Activated CD8-positive, alpha-beta memory T cell treated with anti-CD3 and anti-CD28 coated beads, Interleukin-2, amount 50 U/mL, for 1 hour (primary cell): ENCODE measurements around the gene CNKSR3.
"Not testable (repeated sequence)": the region's sequence is repeated elsewhere in the genome, so short reads cannot be mapped to it uniquely, and the experiment has no call there.

Source experiments
- DNase-seq: peaks from one replicate; pipeline ENCODE4 v3.0.0-alpha.2; 2020; ENCODE audit errors: extremely low read depth

The CNKSR3 gene

GRCh38 chr6:154510144-154510905 is at the start of gene CNKSR3:
Gene CNKSR3, minus strand, starts transcription at chr6:154510685. Its CDS starts 571 bp downstream, at chr6:154510114.
- no peak for DNase-seq

DNA sequence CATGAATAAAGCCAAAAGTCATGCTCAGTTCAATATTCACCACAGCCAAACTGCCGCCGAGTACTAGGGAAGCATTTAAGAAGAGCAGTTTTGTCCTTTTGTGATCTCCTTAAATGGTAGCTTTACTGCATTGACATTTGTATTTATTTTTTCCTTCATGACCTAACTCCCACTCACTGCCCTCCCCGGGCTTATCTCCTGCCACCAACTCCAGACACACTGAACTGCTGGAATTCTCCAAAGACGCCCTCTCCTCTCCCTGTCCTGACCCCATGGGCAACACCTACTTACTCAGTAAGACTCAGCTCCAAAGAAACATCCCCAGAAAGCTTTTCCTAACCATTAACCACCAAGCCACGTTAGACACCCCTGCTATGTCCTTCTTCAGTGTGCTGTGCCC is 48.5 kb upstream of the CNKSR3 start:
- DNase-seq: no peak

GRCh38 chr6:154558513-154558912 is 48.0 kb upstream of the CNKSR3 start:
- no peak for DNase-seq

GRCh38 chr6:154555073-154555677 is 44.7 kb upstream of the CNKSR3 start:
- DNase-seq: no peak

DNA sequence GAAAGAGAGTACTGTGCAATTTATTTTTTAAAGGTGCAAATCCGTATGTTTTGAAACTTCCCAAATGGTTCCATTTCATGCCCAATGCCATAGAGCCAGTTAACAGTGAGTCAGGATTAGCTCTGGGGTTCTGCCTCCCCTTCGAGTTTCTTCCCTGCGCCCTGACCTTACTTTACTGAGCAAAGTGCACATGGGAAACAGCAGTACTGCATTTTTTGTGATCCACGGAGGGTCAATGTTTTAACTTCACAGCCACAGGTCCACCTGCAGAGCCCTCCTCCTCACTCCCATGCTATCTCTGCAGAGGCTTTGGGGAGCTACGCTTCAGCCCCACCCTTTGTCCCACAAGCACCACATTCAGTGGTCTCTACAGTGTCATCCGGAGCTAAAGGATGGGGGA is 44.0 kb upstream of the CNKSR3 start:
- DNase-seq: no peak

DNA sequence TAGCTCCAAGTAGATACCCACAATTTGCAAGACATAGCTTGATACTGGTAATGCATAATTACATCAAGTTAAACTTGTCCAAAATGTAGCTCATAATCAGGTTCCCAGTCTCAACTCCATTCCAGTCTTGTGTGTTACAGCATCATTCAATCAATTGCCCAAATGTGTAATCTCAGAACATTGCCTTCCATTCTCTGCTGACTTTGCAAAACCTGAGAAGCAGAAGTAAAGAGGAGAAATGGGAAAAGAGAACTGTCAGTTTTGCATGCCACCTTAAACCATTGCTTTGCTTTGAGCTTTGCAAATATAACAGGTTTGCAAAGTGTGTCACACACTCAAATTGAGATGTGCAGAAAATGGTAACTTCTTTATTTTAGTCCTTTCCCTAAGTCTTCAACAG is 40.3 kb upstream of the CNKSR3 start:
- DNase-seq: no peak

DNA sequence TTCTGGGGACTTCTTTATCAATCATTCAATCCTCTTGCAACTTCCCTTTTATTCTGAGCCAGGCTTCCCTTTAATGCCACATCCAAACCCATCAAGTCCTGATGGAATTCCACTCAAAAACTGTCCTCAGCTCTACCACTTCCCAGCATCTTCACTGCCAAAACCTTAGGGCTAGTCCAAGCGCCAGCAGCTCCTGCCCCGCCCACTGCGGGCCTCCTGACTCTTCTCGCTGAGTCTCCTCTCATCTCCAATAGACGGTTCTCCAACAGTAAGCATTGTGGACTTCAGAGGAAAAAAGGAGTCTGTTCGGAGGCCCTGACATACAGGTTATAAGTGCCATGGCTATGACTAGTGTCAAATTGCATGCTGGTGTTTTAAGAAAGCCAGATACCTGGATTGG is 38.7 kb upstream of the CNKSR3 start:
- no peak for DNase-seq

GRCh38 chr6:154548130-154548830 is 37.8 kb upstream of the CNKSR3 start:
- no peak for DNase-seq

DNA sequence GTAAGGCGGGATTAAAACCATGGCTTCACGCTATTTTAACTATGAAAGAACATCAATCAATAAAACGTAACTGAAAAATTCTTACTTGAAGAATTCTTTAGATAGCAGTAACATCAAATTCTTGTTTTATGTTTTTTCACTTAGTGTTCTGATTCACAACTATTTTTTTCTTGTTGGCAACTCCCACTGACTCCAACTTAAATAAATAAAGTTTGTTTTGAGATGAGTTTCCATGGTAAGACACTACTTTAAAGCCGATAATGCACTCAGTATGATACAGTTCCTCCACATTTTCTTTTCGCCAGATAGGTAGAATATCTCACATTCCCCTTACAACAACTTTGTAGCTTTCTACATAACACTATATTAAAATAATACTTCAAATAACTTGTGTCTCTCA is 33.1 kb upstream of the CNKSR3 start:
- no peak for DNase-seq

DNA sequence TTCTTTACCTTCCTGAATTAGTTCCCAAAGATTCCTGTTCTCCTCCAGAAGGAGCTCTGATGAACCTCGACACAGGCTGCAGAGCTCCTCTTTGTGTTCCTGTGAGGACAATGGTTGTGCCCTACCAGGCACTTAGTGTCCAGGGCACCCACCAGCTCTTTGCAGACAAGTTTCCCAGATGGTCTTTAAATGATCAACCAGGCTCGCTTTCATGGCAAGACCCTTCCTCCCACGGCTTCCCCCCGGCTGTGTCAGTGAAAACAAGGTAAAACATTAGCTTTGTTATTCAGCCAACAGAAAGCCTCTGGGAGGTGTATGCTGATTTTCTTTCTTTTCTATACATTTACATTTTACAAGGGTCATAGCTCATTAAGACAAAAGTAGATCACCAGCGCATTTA is 32.3 kb upstream of the CNKSR3 start:
- DNase-seq: no peak

GRCh38 chr6:154541837-154542236 is 31.4 kb upstream of the CNKSR3 start:
- DNase-seq: not testable (repeated sequence)

- DNase-seq: no peak
Measured at GRCh38 chr6:154539593-154540269, 29.2 kb upstream of the CNKSR3 start.

GRCh38 chr6:154538640-154539191 is 28.2 kb upstream of the CNKSR3 start:
- DNase-seq: no peak

- no peak for DNase-seq
Measured at GRCh38 chr6:154537511-154538325, 27.2 kb upstream of the CNKSR3 start.

DNA sequence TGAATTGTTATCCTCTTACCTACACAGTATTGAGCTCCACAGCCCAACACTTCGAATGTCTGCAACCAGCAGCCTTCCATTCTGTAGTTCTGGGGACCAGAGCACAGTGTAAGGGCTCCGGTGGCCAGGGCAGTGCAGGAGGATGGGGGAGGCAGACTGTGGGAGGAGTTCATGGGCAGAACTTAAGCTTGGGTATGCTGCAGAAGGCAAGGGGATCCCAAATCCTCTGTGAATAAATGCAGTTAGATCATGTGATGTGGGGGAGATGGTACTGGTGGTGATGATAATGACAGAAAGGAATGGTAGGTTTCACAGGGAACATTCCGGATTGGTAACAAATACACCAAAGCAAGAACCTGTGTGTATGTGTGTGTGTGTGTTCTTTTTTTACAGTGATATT is 26.5 kb upstream of the CNKSR3 start:
- no peak for DNase-seq

GRCh38 chr6:154536255-154536654 is 25.8 kb upstream of the CNKSR3 start:
- DNase-seq: no peak

- DNase-seq: no peak
Measured at GRCh38 chr6:154535851-154536250, 25.4 kb upstream of the CNKSR3 start.

DNA sequence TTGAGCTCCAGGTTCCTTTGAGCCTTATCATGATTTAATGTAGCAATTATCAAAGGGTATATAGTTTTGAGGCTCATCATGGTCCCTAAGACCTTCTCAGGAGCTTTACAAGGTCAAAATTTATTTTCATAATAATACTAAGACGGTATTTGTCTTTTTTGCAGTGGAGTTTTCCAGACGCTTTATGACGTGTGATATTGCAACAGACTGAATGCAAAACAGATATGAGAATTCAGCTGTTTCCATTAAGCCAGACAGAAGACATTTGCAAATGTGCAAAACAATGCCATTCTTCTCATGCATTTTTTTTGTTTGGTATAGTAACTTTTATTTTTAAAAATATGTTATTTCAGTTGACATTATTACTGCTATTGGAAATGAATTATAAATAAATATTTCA is 24.7 kb upstream of the CNKSR3 start:
- DNase-seq: no peak

- DNase-seq: no peak
Measured at GRCh38 chr6:154534531-154534930, 24.0 kb upstream of the CNKSR3 start.

- no peak for DNase-seq
Measured at GRCh38 chr6:154532426-154532825, 21.9 kb upstream of the CNKSR3 start.

GRCh38 chr6:154529957-154530356 is 19.5 kb upstream of the CNKSR3 start:
- DNase-seq: no peak
